ENCODE measurements around the gene DARS1. TPM values are rescaled to one million over a fixed set of nuclear protein-coding genes. Genes with fewer than 3 reads are reported as not detected.
A peak's percentile ranks its signal among the peaks of the same experiment; 100 is the strongest.

The DARS1 gene
- total and polyA plus RNA-seq, 2 of the 13 experiments (the other 11 are each of a cell fraction or from before 2014, with no cell fraction given) = 149 to 230 TPM

GRCh38 chr2:135876066-135876711 is 109.2 kb downstream of the DARS1 start, which contains the start of gene MCM6 (continued):
- TF ChIP-seq, protein P1, sequence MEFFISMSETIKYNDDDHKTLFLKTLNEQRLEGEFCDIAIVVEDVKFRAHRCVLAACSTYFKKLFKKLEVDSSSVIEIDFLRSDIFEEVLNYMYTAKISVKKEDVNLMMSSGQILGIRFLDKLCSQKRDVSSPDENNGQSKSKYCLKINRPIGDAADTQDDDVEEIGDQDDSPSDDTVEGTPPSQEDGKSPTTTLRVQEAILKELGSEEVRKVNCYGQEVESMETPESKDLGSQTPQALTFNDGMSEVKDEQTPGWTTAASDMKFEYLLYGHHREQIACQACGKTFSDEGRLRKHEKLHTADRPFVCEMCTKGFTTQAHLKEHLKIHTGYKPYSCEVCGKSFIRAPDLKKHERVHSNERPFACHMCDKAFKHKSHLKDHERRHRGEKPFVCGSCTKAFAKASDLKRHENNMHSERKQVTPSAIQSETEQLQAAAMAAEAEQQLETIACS (CRISPR knock-in tag; IDR thresholded peaks at IDR 0.05) = 0 out of 2 replicates have a peak, but pooled peaks have one; percentile 45
- no peak for TF ChIP-seq MNT (IDR thresholded peaks at IDR 0.05)
- TF ChIP-seq ZNF772 (CRISPR knock-in tag; IDR thresholded peaks at IDR 0.05) = 0 out of 2 replicates have a peak, but pooled peaks have one; percentile 34
- TF ChIP-seq, protein P2, sequence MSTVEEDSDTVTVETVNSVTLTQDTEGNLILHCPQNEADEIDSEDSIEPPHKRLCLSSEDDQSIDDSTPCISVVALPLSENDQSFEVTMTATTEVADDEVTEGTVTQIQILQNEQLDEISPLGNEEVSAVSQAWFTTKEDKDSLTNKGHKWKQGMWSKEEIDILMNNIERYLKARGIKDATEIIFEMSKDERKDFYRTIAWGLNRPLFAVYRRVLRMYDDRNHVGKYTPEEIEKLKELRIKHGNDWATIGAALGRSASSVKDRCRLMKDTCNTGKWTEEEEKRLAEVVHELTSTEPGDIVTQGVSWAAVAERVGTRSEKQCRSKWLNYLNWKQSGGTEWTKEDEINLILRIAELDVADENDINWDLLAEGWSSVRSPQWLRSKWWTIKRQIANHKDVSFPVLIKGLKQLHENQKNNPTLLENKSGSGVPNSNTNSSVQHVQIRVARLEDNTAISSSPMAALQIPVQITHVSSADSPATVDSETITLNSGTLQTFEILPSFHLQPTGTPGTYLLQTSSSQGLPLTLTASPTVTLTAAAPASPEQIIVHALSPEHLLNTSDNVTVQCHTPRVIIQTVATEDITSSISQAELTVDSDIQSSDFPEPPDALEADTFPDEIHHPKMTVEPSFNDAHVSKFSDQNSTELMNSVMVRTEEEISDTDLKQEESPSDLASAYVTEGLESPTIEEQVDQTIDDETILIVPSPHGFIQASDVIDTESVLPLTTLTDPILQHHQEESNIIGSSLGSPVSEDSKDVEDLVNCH (CRISPR knock-in tag; IDR thresholded peaks at IDR 0.05) = no peak
- no peak for TF ChIP-seq ATRX (CRISPR knock-in tag; IDR thresholded peaks at IDR 0.05; ENCODE audit: borderline replicate concordance)
- TF ChIP-seq, protein P3, sequence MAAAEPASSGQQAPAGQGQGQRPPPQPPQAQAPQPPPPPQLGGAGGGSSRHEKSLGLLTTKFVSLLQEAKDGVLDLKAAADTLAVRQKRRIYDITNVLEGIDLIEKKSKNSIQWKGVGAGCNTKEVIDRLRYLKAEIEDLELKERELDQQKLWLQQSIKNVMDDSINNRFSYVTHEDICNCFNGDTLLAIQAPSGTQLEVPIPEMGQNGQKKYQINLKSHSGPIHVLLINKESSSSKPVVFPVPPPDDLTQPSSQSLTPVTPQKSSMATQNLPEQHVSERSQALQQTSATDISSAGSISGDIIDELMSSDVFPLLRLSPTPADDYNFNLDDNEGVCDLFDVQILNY (CRISPR knock-in tag; conservative IDR thresholded peaks at IDR 0.05) = peak; percentile 90
- TF ChIP-seq ATF4 (CRISPR knock-in tag; IDR thresholded peaks at IDR 0.05) = peak in 1 of 2 experiments; percentile 58; a peak in 2 of 4 replicates
- TF ChIP-seq POGK (CRISPR knock-in tag; conservative IDR thresholded peaks at IDR 0.05) = peak; percentile 90
- no peak for TF ChIP-seq SMC3 (IDR thresholded peaks at IDR 0.05; ENCODE audit: low read length)
- TF ChIP-seq ETV5 (CRISPR knock-in tag; IDR thresholded peaks at IDR 0.05; ENCODE audit: borderline replicate concordance) = peak; percentile 61
- peak; percentile 88; the same call in 1 of the 2 replicates for TF ChIP-seq ZIK1 (CRISPR knock-in tag; IDR thresholded peaks at IDR 0.05; ENCODE audit: borderline replicate concordance, low read depth)
- TF ChIP-seq ZFP36 (IDR thresholded peaks at IDR 0.05; ENCODE audit: borderline replicate concordance, low read depth, low read length, partially characterized antibody) = no peak
- no peak for TF ChIP-seq MAFG (CRISPR knock-in tag; IDR thresholded peaks at IDR 0.05)
- TF ChIP-seq CEBPG (CRISPR knock-in tag; IDR thresholded peaks at IDR 0.05) = no peak
- TF ChIP-seq ZFP37 (CRISPR knock-in tag; IDR thresholded peaks at IDR 0.05; ENCODE audit: borderline replicate concordance) = peak; percentile 47; the same call in 1 of the 2 replicates
- TF ChIP-seq JARID2 (CRISPR knock-in tag; IDR thresholded peaks at IDR 0.05; ENCODE audit: insufficient replicate concordance) = no peak
- 0 out of 2 replicates have a peak, but pooled peaks have one; percentile 40 for TF ChIP-seq ZNF333 (CRISPR knock-in tag; IDR thresholded peaks at IDR 0.05; ENCODE audit: borderline replicate concordance)
- no peak for TF ChIP-seq RXRB (CRISPR knock-in tag; IDR thresholded peaks at IDR 0.05; ENCODE audit: borderline replicate concordance)
- TF ChIP-seq ZNF678 (CRISPR knock-in tag; IDR thresholded peaks at IDR 0.05) = no peak
